GM18511 (cell line): ENCODE measurements around the gene GPR18.

ENCODE experiments used
- ATAC-seq: cut with Tn5 transposase; IDR thresholded peaks from one replicate; pipeline ENCODE4 v1.9.1; 2021; ENCODE audit warnings: mild to moderate bottlenecking, moderate library complexity; ENCODE audit not compliant: unreplicated experiment

GPR18 gene

GRCh38 chr13:99258210-99258860, at the start of gene GPR18:
Gene GPR18 (minus strand): TSS chr13:99258379. CDS start chr13:99255872, 2,507 bp downstream.
- ATAC-seq: peak; percentile 89

- peak; percentile 51 for ATAC-seq
These were observed 49.6 kb upstream of the GPR18 start for GRCh38 chr13:99307648-99308339.

GRCh38 chr13:99307247-99307646, 49.1 kb upstream of the GPR18 start, which contains the start of gene GPR183:
Gene GPR183 (minus strand): TSS chr13:99307399. CDS start chr13:99296145, 11,254 bp downstream.
- peak; percentile 74 for ATAC-seq

- no peak for ATAC-seq
These were observed 47.4 kb upstream of the GPR18 start for GRCh38 chr13:99305566-99305965.

DNA sequence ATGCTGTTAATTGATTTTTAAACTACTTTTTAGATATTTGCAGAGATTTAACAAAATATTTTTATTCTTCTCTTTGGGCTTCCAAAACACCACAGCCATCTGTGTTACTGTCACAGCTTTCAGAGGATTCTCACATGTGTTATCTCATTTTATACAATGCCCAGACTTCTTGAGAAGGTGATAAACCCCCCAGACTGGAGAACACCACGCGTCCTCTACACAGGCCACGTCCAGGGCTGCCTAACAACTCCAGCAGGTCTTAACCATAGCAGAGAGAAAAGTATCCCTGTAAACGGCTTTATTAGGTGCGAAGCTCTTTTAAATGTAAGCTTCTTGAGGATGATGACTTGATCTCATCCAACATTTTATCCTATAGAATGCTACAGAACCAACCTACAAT, 47.0 kb upstream of the GPR18 start:
- ATAC-seq: no peak

DNA sequence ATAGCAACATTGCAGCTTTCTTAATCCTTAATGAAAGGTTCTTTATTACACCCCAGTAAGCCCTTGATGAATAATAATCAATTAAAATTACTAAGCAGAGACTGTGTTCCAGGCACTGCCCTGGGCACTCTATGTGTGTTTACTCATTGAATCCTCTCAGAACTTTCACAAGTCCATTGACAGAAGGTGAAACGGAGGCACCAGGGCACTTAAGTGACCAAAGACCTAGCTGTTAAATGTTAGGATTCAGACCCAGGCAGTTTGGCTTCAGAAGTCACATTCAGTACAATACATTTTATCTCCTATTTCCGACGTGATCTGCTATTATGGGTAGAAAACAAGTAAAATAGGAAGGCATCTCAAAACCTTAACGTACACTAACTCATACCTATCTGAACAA, 46.4 kb upstream of the GPR18 start:
- ATAC-seq: no peak

DNA sequence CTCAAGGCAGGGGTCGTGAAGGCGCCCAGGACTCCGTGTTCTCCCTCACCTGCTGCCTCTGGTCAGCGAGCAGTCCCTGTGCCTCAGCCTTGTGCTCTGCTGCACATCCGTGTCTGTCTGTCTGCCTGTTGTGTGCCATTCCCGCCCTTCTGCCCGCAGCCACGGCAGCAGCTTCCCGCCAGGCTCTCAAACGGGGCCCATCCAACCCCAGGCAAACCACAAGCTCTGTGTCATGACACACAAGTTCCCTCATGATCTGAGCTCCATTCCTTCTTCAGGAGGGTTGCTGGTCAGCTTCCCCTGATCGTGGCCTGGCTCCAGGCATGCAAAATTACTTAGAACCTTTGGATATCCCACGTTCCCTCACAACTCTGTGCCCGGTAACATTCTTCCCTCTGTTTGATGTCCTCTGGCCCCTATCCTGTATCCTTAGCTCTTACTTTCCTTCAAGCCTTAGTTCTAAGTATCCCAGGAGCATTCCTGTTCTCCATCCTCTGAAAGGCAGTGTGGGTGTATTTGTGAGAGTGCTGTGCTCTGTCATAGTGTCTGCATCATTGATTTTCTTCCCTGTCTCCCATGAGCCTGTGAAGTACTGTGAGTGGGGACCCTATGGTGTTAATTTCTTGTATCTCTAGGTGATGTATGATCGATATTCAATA, 45.8 kb upstream of the GPR18 start:
- ATAC-seq: no peak

- ATAC-seq: no peak
These were observed 44.7 kb upstream of the GPR18 start for GRCh38 chr13:99302637-99303505.

- ATAC-seq: peak; percentile 46
These were observed 43.9 kb upstream of the GPR18 start for GRCh38 chr13:99301913-99302636.

DNA sequence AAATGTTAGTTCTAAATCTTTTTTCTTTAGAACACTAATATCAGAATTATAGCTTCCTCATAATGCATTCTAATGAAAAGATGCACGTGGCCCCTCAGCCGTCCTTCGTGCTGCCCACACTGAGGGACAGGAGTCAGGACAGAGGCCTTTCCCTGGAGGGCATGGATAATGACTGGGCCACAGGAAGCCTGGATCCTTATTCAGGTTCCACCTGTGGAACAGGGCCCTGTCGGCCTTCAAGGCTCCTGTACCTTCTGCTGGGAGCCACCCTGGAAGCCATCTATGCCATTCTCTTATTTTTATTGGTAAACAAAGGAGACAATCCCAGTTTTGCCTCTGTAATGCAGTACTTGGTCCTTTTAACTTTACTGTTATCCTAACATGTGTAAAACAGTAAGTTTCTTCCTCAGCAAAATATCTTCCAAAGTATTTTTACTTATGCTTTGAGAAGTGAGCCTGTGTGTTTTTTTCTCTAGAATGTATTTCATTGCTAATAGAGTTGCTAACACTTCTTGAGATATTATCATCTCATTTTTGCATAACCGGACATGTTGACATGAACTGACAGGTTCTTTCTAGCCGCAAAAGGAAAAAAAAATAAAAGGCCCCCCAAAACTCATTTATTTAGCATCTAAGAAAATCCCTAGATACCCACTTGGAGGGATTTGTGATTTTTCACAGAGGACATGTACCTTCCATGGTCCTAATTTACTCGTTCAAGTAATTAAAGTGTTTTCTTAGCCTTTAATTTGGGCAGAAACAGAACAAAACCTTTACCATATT, 43.1 kb upstream of the GPR18 start:
- ATAC-seq: no peak

DNA sequence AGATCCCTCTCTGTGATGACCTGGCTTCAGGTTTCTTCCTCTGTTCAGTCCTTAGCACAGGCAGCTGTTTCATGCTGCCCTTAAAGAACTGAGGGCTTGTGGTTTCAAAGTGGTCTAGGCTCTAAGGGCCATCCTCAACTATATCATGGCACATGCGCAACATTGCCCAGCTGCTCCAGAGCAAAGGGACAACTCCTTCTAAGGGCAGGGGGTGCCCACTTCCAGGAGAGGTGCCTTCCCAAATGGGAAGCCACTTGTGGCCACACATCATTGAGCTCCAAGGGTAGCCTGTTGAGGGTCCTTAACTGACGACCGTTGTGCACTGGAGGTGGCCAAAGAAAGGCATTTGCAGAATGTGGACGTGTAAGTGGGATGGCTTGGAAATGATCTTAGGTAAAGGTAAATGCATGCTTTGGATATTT, 41.8 kb upstream of the GPR18 start:
- no peak for ATAC-seq

DNA sequence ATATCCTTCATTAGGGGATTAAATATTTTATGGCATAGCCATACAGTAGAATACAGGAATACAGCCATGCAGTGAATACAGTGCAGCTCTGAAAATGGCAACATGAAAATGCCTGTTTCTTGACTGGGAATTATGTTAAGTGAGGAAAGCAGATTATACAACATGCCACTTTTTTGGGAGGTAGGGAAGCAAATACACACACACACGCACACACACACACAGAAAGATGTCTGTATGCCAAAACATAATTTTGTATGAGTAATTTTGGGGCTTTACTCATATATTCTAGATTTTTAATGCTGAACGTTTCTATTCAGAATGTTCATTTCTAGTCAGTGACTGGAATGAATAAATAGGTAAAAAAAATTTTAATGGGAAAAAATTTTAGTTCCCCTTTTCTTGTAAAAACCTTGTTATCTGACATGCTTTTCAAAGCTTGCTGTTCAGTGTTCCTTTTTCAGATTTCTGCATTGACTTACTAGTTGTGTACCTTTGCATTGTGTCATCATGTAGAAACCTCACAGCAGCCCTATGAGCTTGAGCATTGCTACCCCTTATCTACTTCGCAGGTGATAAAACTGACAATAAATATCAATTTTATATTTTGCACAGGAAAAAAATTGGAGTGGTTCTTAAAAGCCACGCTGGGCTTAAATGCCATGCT, 41.2 kb upstream of the GPR18 start:
- no peak for ATAC-seq

DNA sequence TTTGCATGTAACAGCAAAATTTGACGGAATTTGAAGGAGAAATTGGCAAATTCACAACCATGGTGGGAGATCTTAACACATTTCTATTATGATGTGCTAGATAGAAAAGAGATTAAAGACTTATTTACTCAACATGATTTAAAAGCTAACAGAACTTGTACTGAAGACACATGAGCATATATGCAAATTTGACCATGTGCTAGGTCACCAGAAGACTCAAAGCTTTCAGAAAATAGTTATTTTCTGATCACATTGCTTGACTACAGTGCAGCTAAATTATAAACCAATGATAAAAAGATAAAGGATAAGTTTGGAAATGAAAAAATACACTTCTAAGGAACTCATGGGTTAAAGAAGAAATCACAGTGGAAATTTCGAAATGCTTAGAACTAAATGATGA, 39.9 kb upstream of the GPR18 start:
- no peak for ATAC-seq

- no peak for ATAC-seq
These were observed 39.2 kb upstream of the GPR18 start for GRCh38 chr13:99297331-99297730.

- peak; percentile 76 for ATAC-seq
These were observed 38.2 kb upstream of the GPR18 start for GRCh38 chr13:99296398-99296797.

DNA sequence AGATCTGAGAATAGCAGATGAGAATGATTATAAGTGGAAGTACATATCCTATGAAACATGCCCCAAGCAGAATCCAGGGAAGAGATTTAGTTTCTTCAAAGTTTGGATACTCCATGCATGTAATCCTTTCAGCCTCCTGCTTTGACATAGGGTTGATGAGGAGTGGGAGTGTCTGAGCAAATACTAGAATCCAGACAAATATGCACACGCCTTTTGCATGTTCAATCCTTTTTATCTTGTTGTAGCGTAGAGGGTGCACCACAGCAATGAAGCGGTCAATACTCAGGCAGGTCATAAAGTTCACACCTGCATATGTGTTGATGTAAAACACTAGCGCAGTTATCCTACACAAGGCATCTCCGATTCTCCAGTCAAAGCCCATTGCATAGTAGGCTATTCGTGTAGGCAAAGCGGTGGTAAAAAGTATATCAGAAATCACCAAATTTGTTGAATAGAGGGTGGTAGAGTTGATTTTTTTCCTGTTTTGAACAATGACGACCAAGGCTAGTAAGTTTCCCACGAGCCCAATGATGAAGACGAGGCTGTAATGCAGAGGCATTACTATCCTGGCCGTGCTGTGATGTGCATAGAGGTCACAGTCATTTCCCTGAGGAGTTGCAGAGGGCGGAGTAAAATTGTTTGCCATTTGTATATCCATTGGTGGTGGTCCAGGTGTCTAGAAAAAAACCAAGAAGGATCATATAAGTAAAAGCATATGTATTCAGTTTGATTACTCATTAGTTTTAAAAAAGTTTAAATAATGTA, 37.5 kb upstream of the GPR18 start:
- ATAC-seq: no peak

DNA sequence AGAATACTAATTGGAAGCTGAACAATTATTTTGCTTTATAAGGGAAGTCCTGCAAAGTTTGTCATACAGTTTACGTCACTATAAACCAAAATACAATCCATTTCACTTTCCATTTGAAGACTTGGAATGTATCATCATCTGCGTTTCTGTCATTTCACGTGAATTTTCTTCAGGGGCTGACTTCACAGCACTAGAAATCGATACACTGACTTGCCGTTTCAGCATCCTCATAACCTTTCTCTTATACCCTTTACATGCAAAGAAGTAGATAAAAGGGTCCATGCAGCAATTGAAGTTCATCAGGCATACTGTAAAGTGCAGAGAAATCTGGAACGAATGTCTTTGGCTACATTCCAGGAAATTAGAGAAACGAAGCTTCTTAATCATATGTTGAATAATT, 36.8 kb upstream of the GPR18 start:
- no peak for ATAC-seq

- ATAC-seq: no peak
These were observed 36.0 kb upstream of the GPR18 start for GRCh38 chr13:99294198-99294597.
